HCT116 (cell line): ENCODE data around the gene EI24. TPM values are rescaled to one million over a fixed set of nuclear protein-coding genes. Genes with fewer than 3 reads are reported as not detected.

Experiments
- ATAC-seq: fragments of 200-7000 bp; cut with Tn5 transposase; 2 replicates; pipeline ENCODE4 v1.9.1; 2020; ENCODE audit warnings: mild to moderate bottlenecking, moderate library complexity
- BruUV-seq: library from RNA; stranded (reverse); fragments of 400-500 nt; replicated peaks from 2 replicates; lab custom pipeline; 2021; lab: Mats Ljungman, UMichigan
- CTCF ChIA-PET: fragments of 300-600 bp; sonication (Branson Sonifier 250); formaldehyde crosslinking; loops from one replicate; lab custom pipeline; 2021; ENCODE audit warnings: antibody characterized with exemption; lab: Charles Lee
- POLR2A ChIA-PET: fragments of 300-600, 350-600 bp; sonication (Branson Sonifier 250); formaldehyde crosslinking; loops from one replicate; lab custom pipeline; 2021; ENCODE audit warnings: antibody characterized with exemption; lab: Charles Lee
- RAD21 ChIA-PET, 2 experiments: fragments of 300-600 bp; sonication (Branson Sonifier 250); formaldehyde crosslinking; loops; one replicate each; lab custom pipeline; 2023; ENCODE audit warnings: low total read pairs in 2 of 2; ENCODE audit not compliant: uncharacterized antibody in 2 of 2, unreplicated experiment in 2 of 2, low non-redundant PET in 1 of 2; lab: Charles Lee
- DNase-seq: peaks from one replicate; pipeline ENCODE4 v3.0.0-alpha.2; 2010; ENCODE audit warnings: low read depth, low spot score
- H2AFZ ChIP-seq: fragments of 200-600 bp; shearing (Covaris generic), sonication (generic); 2 replicates; pipeline ENCODE4 v1.6.1; 2017; ENCODE audit warnings: low read depth, mixed run types, mixed read lengths, antibody characterized with exemption, low read length; ENCODE audit not compliant: poor library complexity, severe bottlenecking
- H3K27ac ChIP-seq: 2 replicates; pipeline ENCODE4 v1.5.1; 2012; ENCODE audit warnings: low read depth, low read length
- H3K27me3 ChIP-seq: fragments of 200-600 bp; sonication (generic); 2 replicates; pipeline ENCODE4 v1.6.1; 2016; ENCODE audit warnings: mixed run types, low read length, mixed read lengths; ENCODE audit not compliant: insufficient read depth
- H3K36me3 ChIP-seq, 2 experiments: fragments of 200-500 bp in 1 of 2; fragments of 200-600 bp in 1 of 2; sonication (Bioruptor generic) in 1 of 2; sonication (generic) in 1 of 2; 2 replicates each; pipeline versions ENCODE4 v1.5.1 to v1.6.1; 2014 to 2016; ENCODE audit warnings: low read length in 2 of 2, inconsistent platforms in 1 of 2, mixed read lengths in 1 of 2, mixed run types in 1 of 2; ENCODE audit not compliant: insufficient read depth in 2 of 2, control insufficient read depth in 1 of 2
- H3K4me1 ChIP-seq, 2 experiments: fragments of 200-600 bp in 1 of 2; sonication (generic) in 1 of 2; 2 replicates each; pipeline versions ENCODE4 v1.5.1 to v1.6.1; 2012 to 2017; ENCODE audit warnings: low read length in 2 of 2, inconsistent platforms in 1 of 2, mild to moderate bottlenecking in 1 of 2, mixed read lengths in 1 of 2, mixed run types in 1 of 2, moderate library complexity in 1 of 2; ENCODE audit not compliant: insufficient read depth in 2 of 2, control insufficient read depth in 1 of 2
- H3K4me2 ChIP-seq: fragments of 200-600 bp; sonication (generic); 2 replicates; pipeline ENCODE4 v1.6.1; 2017; ENCODE audit warnings: mixed run types, low read length, mixed read lengths
- H3K4me3 ChIP-seq, 2 experiments: fragments of 200-600 bp in 1 of 2; sonication (generic) in 1 of 2; replicated peaks in 1 of 2; 2 replicates each; pipeline ENCODE4 v1.5.1; 2011 to 2016; ENCODE audit warnings: low read length in 2 of 2, control low read depth in 1 of 2, low read depth in 1 of 2, mild to moderate bottlenecking in 1 of 2, mixed read lengths in 1 of 2, mixed run types in 1 of 2
- H3K79me2 ChIP-seq: fragments of 200-600 bp; sonication (generic); 2 replicates; pipeline ENCODE4 v1.6.1; 2017; ENCODE audit warnings: mild to moderate bottlenecking, mixed run types, low read length, moderate library complexity, mixed read lengths; ENCODE audit not compliant: insufficient read depth
- H3K9ac ChIP-seq: fragments of 200-600 bp; sonication (generic); 2 replicates; pipeline ENCODE4 v1.6.1; 2016; ENCODE audit warnings: low read length, mixed read lengths
- H3K9me2 ChIP-seq: fragments of 200-600 bp; sonication (generic), shearing (Covaris generic); 2 replicates; pipeline ENCODE4 v1.6.1; 2017; ENCODE audit warnings: mixed run types, mild to moderate bottlenecking, moderate library complexity; ENCODE audit not compliant: insufficient read depth
- H3K9me3 ChIP-seq, 2 experiments: fragments of 200-500 bp in 1 of 2; fragments of 200-600 bp in 1 of 2; sonication (Bioruptor generic) in 1 of 2; sonication (generic) in 1 of 2; 2 replicates each; pipeline ENCODE4 v1.6.1; 2014 to 2017; ENCODE audit warnings: low read length in 2 of 2, mixed read lengths in 2 of 2, inconsistent platforms in 1 of 2, low read depth in 1 of 2, mild to moderate bottlenecking in 1 of 2, mixed run types in 1 of 2, moderate library complexity in 1 of 2; ENCODE audit not compliant: control insufficient read depth in 1 of 2, insufficient read depth in 1 of 2
- H4K20me1 ChIP-seq: fragments of 200-600 bp; sonication (generic), shearing (Covaris generic); 2 replicates; pipeline ENCODE4 v1.6.1; 2017; ENCODE audit warnings: mixed run types, mild to moderate bottlenecking, moderate library complexity; ENCODE audit not compliant: insufficient read depth
- CBX3 ChIP-seq: IDR thresholded peaks from 2 replicates; pipeline ENCODE4 v1.6.1; 2012; ENCODE audit warnings: low read depth
- CEBPB ChIP-seq: IDR thresholded peaks from 2 replicates; pipeline ENCODE4 v1.6.1; 2012; ENCODE audit warnings: low read depth
- CTCF ChIP-seq, 3 experiments: fragments of 200-600 bp in 1 of 3; sonication (generic) in 1 of 3; IDR thresholded peaks in 2 of 3; conservative IDR thresholded peaks in 1 of 3; 2 replicates each; pipeline ENCODE4 v1.5.1; 2012 to 2017; ENCODE audit warnings: low read depth in 2 of 3, low read length in 2 of 3, antibody characterized with exemption in 1 of 3, borderline replicate concordance in 1 of 3, control low read depth in 1 of 3, mild to moderate bottlenecking in 1 of 3, mixed read lengths in 1 of 3, mixed run types in 1 of 3, moderate library complexity in 1 of 3; ENCODE audit not compliant: insufficient read depth in 1 of 3
- ELF1 ChIP-seq: IDR thresholded peaks from 2 replicates; pipeline ENCODE4 v1.6.1; 2012; ENCODE audit warnings: low read depth, borderline replicate concordance
- EZH2phosphoT487 ChIP-seq: fragments of 200-600 bp; IDR thresholded peaks from 2 replicates; pipeline ENCODE4 v1.6.1; 2018; ENCODE audit warnings: antibody characterized with exemption, borderline replicate concordance
- MAX ChIP-seq: IDR thresholded peaks from 2 replicates; pipeline ENCODE4 v1.6.1; 2012
- POLR2A ChIP-seq: IDR thresholded peaks from 2 replicates; pipeline ENCODE4 v1.7.0; 2011; ENCODE audit warnings: borderline replicate concordance; ENCODE audit not compliant: insufficient read depth, insufficient read length; ENCODE audit errors: extremely low read depth
- POLR2AphosphoS5 ChIP-seq: IDR thresholded peaks from 2 replicates; pipeline ENCODE4 v1.6.1; 2011; ENCODE audit warnings: mild to moderate bottlenecking, low read depth, low read length, moderate library complexity
- RAD21 ChIP-seq: IDR thresholded peaks from 2 replicates; pipeline ENCODE4 v1.6.1; 2012; ENCODE audit warnings: low read depth, mild to moderate bottlenecking
- SIN3A ChIP-seq: IDR thresholded peaks from 2 replicates; pipeline ENCODE4 v1.6.1; 2012; ENCODE audit warnings: low read depth
- intact Hi-C: fragments of 100-400 bp; cut with micrococcal nuclease; formaldehyde crosslinking; loops from 2 replicates; pipeline ENCODE4 v1.10.0; 2022
- total RNA-seq: library from RNA; stranded (reverse); gene quantifications from one replicate; pipeline ENCODE4 v1.2.1, GENCODE V29; 2021; ENCODE audit not compliant: unreplicated experiment

The EI24 gene
- total RNA-seq, 1 experiment from 2014 or later: 130 TPM

GRCh38 chr11:125626288-125626950, 57.1 kb downstream of the EI24 start (continued):
- TF ChIP-seq POLR2AphosphoS5 (no peak), SIN3A (no peak), POLR2A (no peak)

- POLR2A ChIA-PET: interaction anchor here (1.2 kb wide), 1 partner anchor 260 kb away, joined by 4 read pairs; the partner anchor contains the start of gene HYLS1
- Histone ChIP-seq H3K9ac (peak overlapping the region; percentile 85), H3K36me3 (peaks cover 0 to 2% of the 10 kb centered on the region in 2 experiments; a peak in 2 of 4 replicates), H3K9me3 (no peaks in the 10 kb centered on the region), H3K4me3 (peak overlapping the region; percentile 56 to 75), H3K9me2 (no peaks in the 10 kb centered on the region), H3K27me3 (no peaks in the 10 kb centered on the region), H3K4me1 (peaks cover 4 to 17% of the 10 kb centered on the region in 2 experiments; a peak in 3 of 4 replicates), H3K4me2 (peak overlapping the region; percentile 86), H3K79me2 (peaks cover 29% of the 10 kb centered on the region), H4K20me1 (no peaks in the 10 kb centered on the region), H3K27ac (peak overlapping the region; percentile 85; the same call in 1 of the 2 replicates), H2AFZ (no peak overlapping the region)
- RAD21 ChIA-PET: no interaction called here
- CTCF ChIA-PET: no interaction called here
- ATAC-seq (no peak), DNase-seq (no peak)
- intact Hi-C loops: loop anchor here (2.0 kb wide), 1 partner anchor 247 kb away; no protein-coding TSS in a partner anchor
- TF ChIP-seq CTCF (IDR thresholded peaks at IDR 0.05 in 2 of 3, conservative IDR thresholded peaks at IDR 0.05 in 1 of 3; ENCODE audit: borderline replicate concordance in 1 of 3, insufficient read depth in 1 of 3, low read depth in 2 of 3, low read length in 2 of 3): no peak
- no peak for TF ChIP-seq MAX
- no peak for TF ChIP-seq CEBPB
- no peak for TF ChIP-seq CBX3
- TF ChIP-seq POLR2A: no peak
- TF ChIP-seq EZH2phosphoT487: no peak
- TF ChIP-seq RAD21: no peak
- TF ChIP-seq ELF1: no peak
- no TSS peak for BruUV-seq
These were observed 58.1 kb downstream of the EI24 start for GRCh38 chr11:125627236-125627910.

Other genes starting within 250 kb of the EI24 start
- gene FEZ1, start 73.2 kb upstream of the EI24 start, total RNA-seq: 1.5 TPM
- gene STT3A, start 23.4 kb downstream of the EI24 start, total RNA-seq: 156 TPM
- gene CHEK1, start 55.7 kb downstream of the EI24 start, total RNA-seq: 69.3 TPM
- not detected for gene ACRV1, start 111.4 kb downstream of the EI24 start, total RNA-seq
- not detected for gene PATE1, start 176.8 kb downstream of the EI24 start, total RNA-seq
- gene PATE2, start 209.4 kb downstream of the EI24 start, total RNA-seq: not detected
- gene PATE3, start 218.7 kb downstream of the EI24 start, total RNA-seq: not detected